Brain microvascular endothelial cell (primary cell): ENCODE data around the gene DHPS.
A peak's percentile ranks its signal among the peaks of the same experiment; 100 is the strongest.
"Not testable (repeated sequence)": the region's sequence is repeated elsewhere in the genome, so short reads cannot be mapped to it uniquely, and the experiment has no call there.

Experiments used
- DNase-seq: peaks from one replicate; pipeline ENCODE4 v3.0.0-alpha.2; 2020
- H3K27ac ChIP-seq: fragments of 250-450 bp; sonication (Bioruptor Pico); 2 replicates; pipeline ENCODE4 v1.5.1; 2020; ENCODE audit warnings: mild to moderate bottlenecking, moderate library complexity
- H3K27me3 ChIP-seq: fragments of 250-450 bp; sonication (Bioruptor Pico); replicated peaks from 2 replicates; pipeline ENCODE4 v1.5.1; 2020; ENCODE audit warnings: mild to moderate bottlenecking
- H3K36me3 ChIP-seq: fragments of 250-450 bp; sonication (Bioruptor Pico); replicated peaks from 2 replicates; pipeline ENCODE4 v1.5.1; 2020; ENCODE audit warnings: mild to moderate bottlenecking
- H3K4me3 ChIP-seq: 2 replicates; pipeline ENCODE4 v1.5.1; 2011; ENCODE audit warnings: low read depth, mild to moderate bottlenecking, control low read depth, low read length, moderate library complexity
- in situ Hi-C: cut with HindIII; loops from 2 replicates; pipeline ENCODE4 v1.10.0; 2017; ENCODE audit warnings: low sequenced_read_pairs, low pct_ligation_motif_present
- TF ChIP-seq, protein P1 (sequence below): IDR thresholded peaks from 2 replicates; pipeline ENCODE4 v1.5.1; 2011; ENCODE audit warnings: low read depth, mild to moderate bottlenecking, moderate library complexity, low read length, control low read depth, inconsistent platforms; ENCODE audit errors: missing control alignments

DHPS gene

DNA sequence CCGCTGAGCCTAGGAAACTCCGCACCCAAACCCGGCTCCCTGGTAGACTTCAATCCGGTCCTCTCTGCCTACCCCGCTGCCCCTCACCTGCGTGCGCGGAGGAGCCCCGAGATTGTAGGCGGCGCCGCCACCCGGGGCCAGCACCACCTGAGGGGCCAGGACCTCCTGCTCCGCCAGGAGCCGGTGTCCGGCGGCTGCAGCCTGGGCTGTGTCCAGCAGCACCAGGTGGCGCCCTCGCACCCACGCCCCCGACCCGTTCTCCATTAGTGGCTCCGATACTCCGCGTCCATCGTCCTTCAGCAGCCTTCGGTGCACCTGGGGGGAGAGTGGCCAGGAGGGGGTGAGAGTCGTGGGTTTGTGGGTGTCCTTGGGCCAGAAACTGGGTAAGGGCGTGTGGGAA, 33.6 kb downstream of the DHPS start:
- TF ChIP-seq, protein P1, sequence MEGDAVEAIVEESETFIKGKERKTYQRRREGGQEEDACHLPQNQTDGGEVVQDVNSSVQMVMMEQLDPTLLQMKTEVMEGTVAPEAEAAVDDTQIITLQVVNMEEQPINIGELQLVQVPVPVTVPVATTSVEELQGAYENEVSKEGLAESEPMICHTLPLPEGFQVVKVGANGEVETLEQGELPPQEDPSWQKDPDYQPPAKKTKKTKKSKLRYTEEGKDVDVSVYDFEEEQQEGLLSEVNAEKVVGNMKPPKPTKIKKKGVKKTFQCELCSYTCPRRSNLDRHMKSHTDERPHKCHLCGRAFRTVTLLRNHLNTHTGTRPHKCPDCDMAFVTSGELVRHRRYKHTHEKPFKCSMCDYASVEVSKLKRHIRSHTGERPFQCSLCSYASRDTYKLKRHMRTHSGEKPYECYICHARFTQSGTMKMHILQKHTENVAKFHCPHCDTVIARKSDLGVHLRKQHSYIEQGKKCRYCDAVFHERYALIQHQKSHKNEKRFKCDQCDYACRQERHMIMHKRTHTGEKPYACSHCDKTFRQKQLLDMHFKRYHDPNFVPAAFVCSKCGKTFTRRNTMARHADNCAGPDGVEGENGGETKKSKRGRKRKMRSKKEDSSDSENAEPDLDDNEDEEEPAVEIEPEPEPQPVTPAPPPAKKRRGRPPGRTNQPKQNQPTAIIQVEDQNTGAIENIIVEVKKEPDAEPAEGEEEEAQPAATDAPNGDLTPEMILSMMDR: peak; percentile 50
- Histone ChIP-seq H3K27ac (no peak overlapping the region), H3K4me3 (peak overlapping the region; percentile 9), H3K27me3 (no peaks in the 10 kb centered on the region), H3K36me3 (peaks cover 3% of the 10 kb centered on the region)
- no peak for DNase-seq
- in situ Hi-C loops: no loop called here

DNA sequence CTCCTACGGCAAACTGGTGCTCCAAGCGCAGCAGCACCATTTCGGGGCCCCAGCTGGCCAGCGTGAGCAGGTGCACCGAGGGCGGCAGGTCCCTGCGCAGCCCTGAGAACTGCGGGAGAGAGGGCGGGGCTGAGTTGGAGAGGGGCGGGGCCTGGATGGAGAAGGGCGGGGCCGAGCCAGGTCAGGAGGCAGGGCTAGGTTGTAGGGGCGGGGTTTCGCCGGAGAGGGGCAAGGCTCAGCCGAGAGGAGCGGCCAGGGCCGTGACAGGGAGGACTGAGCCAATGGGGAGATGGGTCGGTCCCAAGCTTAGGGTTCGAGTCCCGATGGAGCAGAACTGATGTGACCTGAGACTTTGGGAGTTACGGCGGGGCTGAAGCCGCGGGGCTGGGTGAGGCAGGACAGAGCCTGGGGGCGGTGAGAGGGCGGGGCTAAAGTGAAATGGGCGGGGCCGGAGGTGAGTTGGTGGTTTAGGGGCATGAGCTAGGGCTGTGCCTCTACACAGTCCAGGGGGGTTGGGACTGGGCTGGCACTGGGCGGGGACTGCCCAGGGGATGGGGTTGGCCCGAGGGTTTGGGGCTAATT, 34.1 kb downstream of the DHPS start:
- H3K27me3 ChIP-seq: no peaks in the 10 kb centered on the region
- peaks cover 3% of the 10 kb centered on the region for H3K36me3 ChIP-seq
- H3K4me3 ChIP-seq: no peak overlapping the region
- in situ Hi-C loops: no loop called here
- peak; percentile 16 for DNase-seq
- TF ChIP-seq, protein P1: no peak
- H3K27ac ChIP-seq: no peak overlapping the region

DNA sequence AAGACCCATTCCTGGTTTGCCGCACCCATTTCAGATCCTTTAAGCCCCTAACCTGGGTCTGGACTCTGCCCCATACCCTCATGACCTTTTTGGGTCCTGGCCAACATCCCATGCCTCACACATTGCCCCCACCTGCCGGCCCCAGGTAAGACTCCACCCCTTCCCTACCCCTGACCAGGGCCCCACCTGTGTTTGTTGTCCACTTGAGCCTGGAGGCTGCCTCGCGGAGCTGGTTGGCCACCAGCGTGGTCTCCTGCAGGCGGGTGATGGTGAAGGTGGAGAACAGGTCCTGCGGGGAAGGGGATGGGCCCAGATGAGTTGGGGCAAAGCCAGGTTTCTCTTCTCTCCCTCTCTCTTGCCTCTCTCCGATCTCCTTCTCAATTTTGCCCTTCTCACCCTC, 34.6 kb downstream of the DHPS start:
- no peaks in the 10 kb centered on the region for H3K27me3 ChIP-seq
- TF ChIP-seq, protein P1: no peak
- peaks cover 3% of the 10 kb centered on the region for H3K36me3 ChIP-seq
- no peak overlapping the region for H3K27ac ChIP-seq
- in situ Hi-C loops: no loop called here
- DNase-seq: no peak
- no peak overlapping the region for H3K4me3 ChIP-seq

DNA sequence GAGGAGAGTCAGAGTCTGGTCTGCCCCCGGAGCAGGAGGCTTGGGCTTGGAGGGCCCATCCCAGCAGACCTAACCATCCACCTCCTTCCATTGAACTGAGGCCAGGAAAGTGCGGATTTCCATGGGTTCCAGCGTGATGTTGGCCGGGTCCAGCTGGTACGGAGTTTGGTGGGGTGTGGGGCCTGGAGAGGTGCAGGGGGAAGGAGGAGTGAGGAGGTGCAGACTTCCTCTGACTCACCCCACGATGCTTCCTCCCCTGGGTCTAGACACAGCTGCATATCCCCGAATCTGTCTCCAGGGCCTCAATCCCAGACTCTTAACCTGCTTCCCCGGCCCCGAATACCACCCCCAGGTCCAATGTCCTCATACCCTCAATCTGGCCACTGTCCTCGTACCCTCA, 35.1 kb downstream of the DHPS start:
- H3K27me3 ChIP-seq: no peaks in the 10 kb centered on the region
- no peak overlapping the region for H3K27ac ChIP-seq
- DNase-seq: no peak
- H3K4me3 ChIP-seq: no peak overlapping the region
- H3K36me3 ChIP-seq: peaks cover 3% of the 10 kb centered on the region
- in situ Hi-C loops: no loop called here
- TF ChIP-seq, protein P1: no peak

DNA sequence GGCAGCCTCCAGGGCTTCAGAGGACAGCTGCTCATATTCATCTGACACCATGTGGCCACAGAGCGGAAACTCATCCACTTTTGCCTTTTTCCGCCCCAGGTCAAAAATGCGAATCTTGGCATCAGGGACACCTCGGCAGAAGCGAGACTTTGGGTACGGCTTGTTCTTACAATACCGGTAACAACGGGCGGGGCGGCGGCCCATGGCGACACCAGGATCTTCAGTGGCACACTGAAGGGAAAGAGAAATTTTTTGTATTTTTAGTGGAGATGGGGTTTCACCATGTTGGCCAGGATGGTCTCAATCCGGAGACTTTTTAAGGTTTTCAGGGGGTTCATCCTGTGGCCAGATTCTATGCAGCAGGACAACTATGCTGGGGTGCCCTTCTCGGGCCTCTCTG, 38.0 kb downstream of the DHPS start:
- H3K27me3 ChIP-seq, in situ Hi-C loops, H3K27ac ChIP-seq, DNase-seq, H3K4me3 ChIP-seq, H3K36me3 ChIP-seq: not testable (repeated sequence)

DNA sequence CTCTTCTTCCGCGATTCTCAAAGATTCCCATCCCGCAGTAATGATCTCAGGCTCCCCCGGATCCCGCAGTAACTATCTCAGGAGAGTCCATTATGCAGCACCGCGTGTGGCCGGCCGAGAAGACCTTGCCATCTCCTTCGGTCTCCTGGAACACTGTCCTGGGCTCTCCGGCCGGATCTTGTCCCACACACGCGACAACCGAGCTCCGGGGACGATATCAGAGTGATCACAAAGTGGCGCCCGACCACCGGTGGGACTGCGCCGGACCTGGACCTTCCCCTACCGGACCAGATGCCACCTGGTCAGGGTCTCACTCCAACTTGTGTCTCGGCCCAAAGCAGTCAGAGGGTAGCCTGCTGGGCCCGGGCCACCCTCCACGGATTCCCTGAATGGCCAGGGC, 39.2 kb downstream of the DHPS start:
- no peaks in the 10 kb centered on the region for H3K27me3 ChIP-seq
- no peak overlapping the region for H3K27ac ChIP-seq
- H3K4me3 ChIP-seq: no peak overlapping the region
- H3K36me3 ChIP-seq: no peaks in the 10 kb centered on the region
- in situ Hi-C loops: no loop called here
- no peak for DNase-seq
- TF ChIP-seq, protein P1: no peak
